ENCODE data around the gene PAK4. TPM values are rescaled to one million over a fixed set of nuclear protein-coding genes. Genes with fewer than 3 reads are reported as not detected.
"Not testable (repeated sequence)": the region's sequence is repeated elsewhere in the genome, so short reads cannot be mapped to it uniquely, and the experiment has no call there.

The PAK4 gene
- total RNA-seq, 1 donor from 2014 or later: 19.4 TPM

DNA sequence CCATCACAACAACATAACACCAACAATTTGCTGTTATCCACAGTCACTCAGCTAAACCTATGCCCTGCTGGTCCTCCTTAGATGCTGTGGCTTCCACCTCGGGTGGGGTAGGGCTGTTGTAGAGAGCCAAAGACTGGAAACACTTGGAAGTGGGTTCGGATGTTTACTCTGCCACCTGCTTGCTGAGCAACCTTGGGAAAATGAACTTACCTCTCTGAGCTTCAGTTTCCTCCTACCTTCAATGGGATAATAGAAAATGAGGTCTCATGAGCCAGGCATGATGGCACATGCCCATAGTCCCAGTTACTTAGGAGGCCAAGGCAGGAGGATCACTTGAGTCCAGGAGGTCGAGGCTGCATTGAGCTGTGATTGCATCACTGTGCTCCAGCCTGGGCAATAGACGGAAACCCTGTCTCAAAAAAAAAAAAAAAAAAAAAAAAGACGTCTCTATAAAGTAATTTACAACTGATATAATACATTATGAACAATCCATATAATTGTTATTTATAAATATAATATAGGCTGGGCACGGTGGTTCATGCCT lies 81.8 kb downstream of the PAK4 start:
- intact Hi-C loops (cut with DNase I): loop anchor here (10.0 kb wide), 1 partner anchor 1747 kb away; no protein-coding TSS in a partner anchor
- TF ChIP-seq, protein P1, sequence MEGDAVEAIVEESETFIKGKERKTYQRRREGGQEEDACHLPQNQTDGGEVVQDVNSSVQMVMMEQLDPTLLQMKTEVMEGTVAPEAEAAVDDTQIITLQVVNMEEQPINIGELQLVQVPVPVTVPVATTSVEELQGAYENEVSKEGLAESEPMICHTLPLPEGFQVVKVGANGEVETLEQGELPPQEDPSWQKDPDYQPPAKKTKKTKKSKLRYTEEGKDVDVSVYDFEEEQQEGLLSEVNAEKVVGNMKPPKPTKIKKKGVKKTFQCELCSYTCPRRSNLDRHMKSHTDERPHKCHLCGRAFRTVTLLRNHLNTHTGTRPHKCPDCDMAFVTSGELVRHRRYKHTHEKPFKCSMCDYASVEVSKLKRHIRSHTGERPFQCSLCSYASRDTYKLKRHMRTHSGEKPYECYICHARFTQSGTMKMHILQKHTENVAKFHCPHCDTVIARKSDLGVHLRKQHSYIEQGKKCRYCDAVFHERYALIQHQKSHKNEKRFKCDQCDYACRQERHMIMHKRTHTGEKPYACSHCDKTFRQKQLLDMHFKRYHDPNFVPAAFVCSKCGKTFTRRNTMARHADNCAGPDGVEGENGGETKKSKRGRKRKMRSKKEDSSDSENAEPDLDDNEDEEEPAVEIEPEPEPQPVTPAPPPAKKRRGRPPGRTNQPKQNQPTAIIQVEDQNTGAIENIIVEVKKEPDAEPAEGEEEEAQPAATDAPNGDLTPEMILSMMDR (IDR thresholded peaks at IDR 0.05): no peak
- TF ChIP-seq POLR2AphosphoS5 (IDR thresholded peaks at IDR 0.05; ENCODE audit: insufficient read depth in 1 of 2, low read depth in 1 of 2) (no peak), POLR2A (IDR thresholded peaks at IDR 0.05) (no peak)

DNA sequence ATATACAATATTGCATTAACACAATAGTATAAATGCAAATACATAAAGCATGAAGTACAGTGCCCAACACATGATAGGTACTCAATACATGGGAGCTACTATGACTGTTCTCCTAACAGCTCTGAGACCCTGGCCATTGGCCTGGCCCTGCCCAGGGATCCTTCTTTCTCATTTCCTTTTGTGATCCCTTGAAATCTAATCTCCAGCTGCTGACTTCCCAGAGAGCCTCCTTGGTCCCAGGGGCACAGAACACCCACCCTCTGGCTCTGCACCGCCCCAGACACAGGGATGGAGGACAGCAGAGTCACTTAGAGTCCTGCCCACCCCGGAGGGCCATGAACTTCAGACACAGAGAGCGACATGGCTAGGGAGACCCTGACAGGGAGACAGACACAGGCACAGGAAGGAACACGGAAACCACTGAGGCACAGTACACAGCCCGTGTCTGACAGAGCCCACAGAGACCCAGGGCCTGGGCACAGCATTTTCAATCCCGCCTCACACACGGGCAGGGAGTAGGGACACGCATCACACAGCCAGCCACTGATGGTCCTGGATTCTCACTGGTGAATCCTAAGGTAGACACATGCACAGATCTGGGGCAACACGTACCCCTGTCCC lies 82.7 kb downstream of the PAK4 start:
- Histone ChIP-seq H3K27me3 (peaks cover 7% of the 10 kb centered on the region), H3K4me1 (no peaks in the 10 kb centered on the region), H3K36me3 (no peaks in the 10 kb centered on the region), H3K9me3 (no peaks in the 10 kb centered on the region), H3K27ac (no peak overlapping the region), H3K4me3 (no peak overlapping the region)
- intact Hi-C loops (cut with DNase I): loop anchor here (10.0 kb wide), 1 partner anchor 1747 kb away; no protein-coding TSS in a partner anchor
- TF ChIP-seq POLR2A (IDR thresholded peaks at IDR 0.05) (no peak), POLR2AphosphoS5 (IDR thresholded peaks at IDR 0.05; ENCODE audit: insufficient read depth in 1 of 2, low read depth in 1 of 2) (no peak)
- TF ChIP-seq, protein P1 (IDR thresholded peaks at IDR 0.05): no peak
- no peak for DNase-seq (ENCODE audit: extremely low spot score in 2 of 2)

More for the DNA sequence above, 81.8 kb downstream of the PAK4 start:
- Histone ChIP-seq H3K27me3 (peaks cover 7% of the 10 kb centered on the region), H3K4me1 (no peaks in the 10 kb centered on the region), H3K27ac (no peak overlapping the region), H3K4me3 (no peak overlapping the region), H3K36me3 (no peaks in the 10 kb centered on the region), H3K9me3 (no peaks in the 10 kb centered on the region)
- DNase-seq (ENCODE audit: extremely low spot score in 2 of 2): no peak

DNA sequence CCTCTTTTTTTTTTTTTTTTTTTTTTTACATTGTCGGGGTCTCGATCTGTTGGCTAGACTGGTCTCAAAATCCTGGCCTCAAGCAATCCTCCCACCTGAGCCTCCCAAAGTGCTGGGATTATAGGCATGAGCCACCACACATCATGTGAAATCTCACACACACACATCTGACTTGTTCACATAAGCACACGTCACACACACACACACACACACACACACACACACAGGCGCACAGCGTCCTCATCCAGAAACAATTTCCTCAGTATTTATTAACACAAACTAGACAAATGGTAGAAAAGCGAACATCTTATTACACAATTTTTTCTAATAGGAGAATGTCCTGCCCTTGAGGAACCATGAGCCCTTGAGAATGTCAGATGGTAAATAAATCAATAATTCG lies 83.6 kb downstream of the PAK4 start:
- TF ChIP-seq, protein P1 (IDR thresholded peaks at IDR 0.05): no peak
- TF ChIP-seq POLR2AphosphoS5 (IDR thresholded peaks at IDR 0.05; ENCODE audit: insufficient read depth in 1 of 2, low read depth in 1 of 2) (no peak), POLR2A (IDR thresholded peaks at IDR 0.05) (no peak)
- no peaks in the 10 kb centered on the region for H3K27me3 ChIP-seq
- no peak overlapping the region for H3K27ac ChIP-seq
- H3K9me3 ChIP-seq: no peaks in the 10 kb centered on the region
- intact Hi-C loops (cut with DNase I): loop anchor here (10.0 kb wide), 1 partner anchor 1746 kb away; no protein-coding TSS in a partner anchor
- no peaks in the 10 kb centered on the region for H3K4me1 ChIP-seq
- H3K36me3 ChIP-seq: no peaks in the 10 kb centered on the region
- no peak overlapping the region for H3K4me3 ChIP-seq
- no peak for DNase-seq (ENCODE audit: extremely low spot score in 2 of 2)

DNA sequence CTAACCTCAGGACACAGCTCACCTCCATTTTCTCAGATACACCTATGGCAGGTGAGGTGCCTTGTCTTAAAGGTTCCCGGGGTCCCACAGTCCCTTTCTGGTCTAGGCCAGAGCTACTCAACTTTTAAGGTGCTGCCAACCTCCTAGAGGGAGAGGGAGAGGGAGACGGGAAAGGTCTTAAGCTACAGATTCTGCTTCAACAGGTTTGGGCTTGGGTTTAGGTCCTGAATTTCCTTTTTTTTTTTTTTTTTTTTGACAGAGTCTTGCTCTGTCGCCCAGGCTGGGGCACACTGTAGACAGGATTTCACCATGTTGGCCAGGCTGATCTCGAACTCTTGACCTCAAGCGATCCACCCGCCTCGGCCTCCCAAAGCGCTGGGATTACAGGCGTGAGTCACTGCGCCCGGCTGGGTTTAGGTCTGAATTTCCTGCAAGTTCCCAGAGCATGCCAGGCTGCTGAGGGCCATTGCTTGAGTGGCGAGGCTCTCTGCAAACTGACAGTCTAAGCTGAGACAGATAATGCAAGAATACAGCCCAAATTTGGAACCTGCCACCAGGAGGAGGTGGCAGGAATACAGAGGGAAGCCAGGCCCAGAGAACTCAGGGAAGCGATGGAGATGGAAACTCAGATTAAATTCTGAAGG lies 86.3 kb downstream of the PAK4 start:
- no peaks in the 10 kb centered on the region for H3K27me3 ChIP-seq
- intact Hi-C loops (cut with DNase I): no loop called here
- no peaks in the 10 kb centered on the region for H3K9me3 ChIP-seq
- H3K4me1 ChIP-seq: no peaks in the 10 kb centered on the region
- no peak overlapping the region for H3K4me3 ChIP-seq
- no peaks in the 10 kb centered on the region for H3K36me3 ChIP-seq
- DNase-seq (ENCODE audit: extremely low spot score in 2 of 2): no peak
- TF ChIP-seq, protein P1 (IDR thresholded peaks at IDR 0.05): no peak
- TF ChIP-seq POLR2A (IDR thresholded peaks at IDR 0.05) (no peak), POLR2AphosphoS5 (IDR thresholded peaks at IDR 0.05; ENCODE audit: insufficient read depth in 1 of 2, low read depth in 1 of 2) (no peak)
- H3K27ac ChIP-seq: no peak overlapping the region

DNA sequence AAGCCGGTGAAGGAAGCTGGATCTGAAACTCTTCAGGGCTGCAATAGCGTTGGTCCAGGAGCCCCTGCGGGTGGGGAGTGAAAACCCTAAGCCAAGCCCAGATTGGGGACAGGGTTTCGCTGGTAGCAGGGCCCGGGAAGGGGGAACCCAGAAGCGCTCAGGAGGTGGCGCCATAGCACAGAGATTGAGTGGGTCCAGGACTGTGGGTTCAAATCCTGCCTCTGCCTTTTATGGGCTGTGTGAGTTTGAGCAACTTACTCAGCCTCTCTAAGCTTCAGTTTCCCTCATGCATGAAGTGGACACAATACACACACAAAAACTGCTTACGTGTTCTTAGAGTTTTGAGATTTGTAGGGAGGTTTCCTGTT lies 86.8 kb downstream of the PAK4 start:
- H3K4me3 ChIP-seq: no peak overlapping the region
- H3K9me3 ChIP-seq: no peaks in the 10 kb centered on the region
- H3K4me1 ChIP-seq: no peaks in the 10 kb centered on the region
- H3K27ac ChIP-seq: no peak overlapping the region
- no peaks in the 10 kb centered on the region for H3K27me3 ChIP-seq
- TF ChIP-seq, protein P1 (IDR thresholded peaks at IDR 0.05): peak in 1 of 3 experiments; percentile 11
- no peak for TF ChIP-seq POLR2A (IDR thresholded peaks at IDR 0.05)
- intact Hi-C loops (cut with DNase I): no loop called here
- DNase-seq (ENCODE audit: extremely low spot score in 2 of 2): no peak
- no peaks in the 10 kb centered on the region for H3K36me3 ChIP-seq

DNA sequence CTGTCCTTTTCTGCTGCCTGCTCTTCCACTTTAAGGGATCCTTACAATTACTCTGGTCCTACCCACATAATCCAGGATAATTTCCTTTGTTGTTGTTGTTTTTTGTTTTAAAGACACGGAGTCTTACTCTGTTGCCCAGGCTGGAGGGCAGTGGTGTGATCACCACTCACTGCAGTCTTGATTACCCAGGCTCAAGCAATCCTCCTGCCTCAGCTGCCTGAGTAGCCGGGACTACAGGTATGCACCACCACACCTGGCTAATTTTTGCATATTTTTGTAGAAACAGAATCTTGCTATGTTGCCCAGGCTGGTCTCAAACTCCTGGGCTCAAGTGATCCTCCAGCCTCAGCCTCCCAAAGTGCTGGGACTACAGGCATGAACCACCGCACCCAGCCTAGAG lies 89.7 kb downstream of the PAK4 start:
- intact Hi-C loops (cut with DNase I); H3K4me3 ChIP-seq: not testable (repeated sequence)

More for the DNA sequence above, 89.7 kb downstream of the PAK4 start:
- not testable (repeated sequence) for H3K27me3 ChIP-seq; H3K36me3 ChIP-seq; H3K9me3 ChIP-seq; H3K27ac ChIP-seq; H3K4me1 ChIP-seq; DNase-seq (ENCODE audit: extremely low spot score in 2 of 2)

Data from vagina (tissue), 2 donors.